SHP77 (cell line): Measurements from ENCODE around the gene CCDC197.

Source experiments
- DNase-seq, 2 experiments: peaks; one replicate each; lab custom pipeline; 2025; lab: John Stamatoyannopoulos, UW

Gene CCDC197

GRCh38 chr14:93961620-93962019 lies 35.5 kb upstream of the CCDC197 start:
- no peak for DNase-seq

- no peak for DNase-seq
Measured at GRCh38 chr14:93962701-93963601, 34.1 kb upstream of the CCDC197 start.

GRCh38 chr14:93963692-93964091 lies 33.4 kb upstream of the CCDC197 start:
- no peak for DNase-seq

- DNase-seq, result no peak
Measured at GRCh38 chr14:93964281-93964680, 32.8 kb upstream of the CCDC197 start.

- DNase-seq, result no peak
Measured at GRCh38 chr14:93964820-93965286, 32.2 kb upstream of the CCDC197 start.

- no peak for DNase-seq
Measured at GRCh38 chr14:93965287-93965821, 31.7 kb upstream of the CCDC197 start.

GRCh38 chr14:93965946-93966474 lies 31.1 kb upstream of the CCDC197 start:
- no peak for DNase-seq

- DNase-seq, result no peak
Measured at GRCh38 chr14:93967637-93968250, 29.4 kb upstream of the CCDC197 start.

- DNase-seq, result no peak
Measured at GRCh38 chr14:93969082-93969828, 27.8 kb upstream of the CCDC197 start.

- DNase-seq, result peak in 1 of 2 experiments; percentile 18
Measured at GRCh38 chr14:93970585-93970964, 26.5 kb upstream of the CCDC197 start.

- no peak for DNase-seq
Measured at GRCh38 chr14:93970965-93971634, 26.0 kb upstream of the CCDC197 start.

- DNase-seq, result no peak
Measured at GRCh38 chr14:93971635-93972027, 25.5 kb upstream of the CCDC197 start.

GRCh38 chr14:93972618-93973205 lies 24.4 kb upstream of the CCDC197 start:
- DNase-seq, result no peak

- no peak for DNase-seq
Measured at GRCh38 chr14:93973607-93974006, 23.5 kb upstream of the CCDC197 start.

- DNase-seq, result no peak
Measured at GRCh38 chr14:93974299-93974698, 22.8 kb upstream of the CCDC197 start.

GRCh38 chr14:93974833-93975232 lies 22.3 kb upstream of the CCDC197 start:
- DNase-seq, result no peak

GRCh38 chr14:93975791-93976476 lies 21.2 kb upstream of the CCDC197 start:
- DNase-seq, result no peak

GRCh38 chr14:93976477-93977057 lies 20.5 kb upstream of the CCDC197 start, which contains the start of gene ASB2:
ASB2 (minus strand) TSS chr14:93976570; CDS start chr14:93964539, 12,031 bp downstream.
- DNase-seq, result no peak

- DNase-seq, result no peak
Measured at GRCh38 chr14:93977171-93977570, 19.9 kb upstream of the CCDC197 start.
